PFSK-1 (cell line): Measurements from ENCODE around the gene CNOT10.

Experiments used
- FOXP2 ChIP-seq: optimal IDR thresholded peaks from 2 replicates; pipeline ENCODE3; 2011; ENCODE audit warnings: borderline replicate concordance, control low read depth, inconsistent platforms; ENCODE audit not compliant: insufficient read depth; ENCODE audit errors: extremely low read length, extremely low read depth
- POLR2AphosphoS5 ChIP-seq: IDR thresholded peaks from 2 replicates; pipeline ENCODE4 v1.6.1; 2012; ENCODE audit warnings: low read depth, mild to moderate bottlenecking, control low read depth, low read length, moderate library complexity
- SIN3A ChIP-seq: IDR thresholded peaks from 2 replicates; pipeline ENCODE4 v1.6.1; 2012; ENCODE audit warnings: mild to moderate bottlenecking, low read length, moderate library complexity, borderline replicate concordance; ENCODE audit not compliant: insufficient read depth
- TAF1 ChIP-seq: IDR thresholded peaks from 2 replicates; pipeline ENCODE4 v1.6.1; 2012; ENCODE audit warnings: low read length, control low read depth, borderline replicate concordance; ENCODE audit not compliant: insufficient read depth
- TF ChIP-seq, protein P1 (sequence below), 2 experiments: IDR thresholded peaks; 2 replicates each; pipeline versions ENCODE4 v1.6.1 to v1.8.0; 2011 to 2012; ENCODE audit warnings: low read depth in 2 of 2, low read length in 2 of 2, control low read depth in 1 of 2, inconsistent platforms in 1 of 2, mild to moderate bottlenecking in 1 of 2, moderate library complexity in 1 of 2; ENCODE audit not compliant: insufficient read depth in 1 of 2

DNA sequence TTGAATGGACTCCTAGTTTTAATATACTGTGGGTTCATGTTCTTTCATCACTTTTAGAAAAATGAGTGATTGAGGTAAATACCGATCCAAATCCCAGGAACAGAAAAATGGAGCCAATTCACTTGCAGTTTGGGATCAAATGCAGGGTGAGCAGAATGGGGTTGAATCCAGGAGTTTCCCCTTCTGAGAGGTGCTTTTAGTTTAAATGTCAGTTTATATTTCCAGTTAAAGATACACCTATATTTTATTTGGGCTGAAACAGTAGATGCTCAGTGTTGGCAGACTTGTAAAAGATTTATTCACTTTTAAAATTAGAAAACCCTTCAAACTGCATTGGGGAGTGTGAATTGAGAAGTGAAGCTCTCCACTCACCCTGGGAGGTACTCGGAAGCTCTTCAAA lies 135.4 kb downstream of the CNOT10 start:
- TF ChIP-seq POLR2AphosphoS5 (no peak), FOXP2 (no peak), SIN3A (no peak), TAF1 (no peak)
- TF ChIP-seq, protein P1, sequence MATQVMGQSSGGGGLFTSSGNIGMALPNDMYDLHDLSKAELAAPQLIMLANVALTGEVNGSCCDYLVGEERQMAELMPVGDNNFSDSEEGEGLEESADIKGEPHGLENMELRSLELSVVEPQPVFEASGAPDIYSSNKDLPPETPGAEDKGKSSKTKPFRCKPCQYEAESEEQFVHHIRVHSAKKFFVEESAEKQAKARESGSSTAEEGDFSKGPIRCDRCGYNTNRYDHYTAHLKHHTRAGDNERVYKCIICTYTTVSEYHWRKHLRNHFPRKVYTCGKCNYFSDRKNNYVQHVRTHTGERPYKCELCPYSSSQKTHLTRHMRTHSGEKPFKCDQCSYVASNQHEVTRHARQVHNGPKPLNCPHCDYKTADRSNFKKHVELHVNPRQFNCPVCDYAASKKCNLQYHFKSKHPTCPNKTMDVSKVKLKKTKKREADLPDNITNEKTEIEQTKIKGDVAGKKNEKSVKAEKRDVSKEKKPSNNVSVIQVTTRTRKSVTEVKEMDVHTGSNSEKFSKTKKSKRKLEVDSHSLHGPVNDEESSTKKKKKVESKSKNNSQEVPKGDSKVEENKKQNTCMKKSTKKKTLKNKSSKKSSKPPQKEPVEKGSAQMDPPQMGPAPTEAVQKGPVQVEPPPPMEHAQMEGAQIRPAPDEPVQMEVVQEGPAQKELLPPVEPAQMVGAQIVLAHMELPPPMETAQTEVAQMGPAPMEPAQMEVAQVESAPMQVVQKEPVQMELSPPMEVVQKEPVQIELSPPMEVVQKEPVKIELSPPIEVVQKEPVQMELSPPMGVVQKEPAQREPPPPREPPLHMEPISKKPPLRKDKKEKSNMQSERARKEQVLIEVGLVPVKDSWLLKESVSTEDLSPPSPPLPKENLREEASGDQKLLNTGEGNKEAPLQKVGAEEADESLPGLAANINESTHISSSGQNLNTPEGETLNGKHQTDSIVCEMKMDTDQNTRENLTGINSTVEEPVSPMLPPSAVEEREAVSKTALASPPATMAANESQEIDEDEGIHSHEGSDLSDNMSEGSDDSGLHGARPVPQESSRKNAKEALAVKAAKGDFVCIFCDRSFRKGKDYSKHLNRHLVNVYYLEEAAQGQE (IDR thresholded peaks at IDR 0.05; ENCODE audit: insufficient read depth in 1 of 2, low read depth in 2 of 2, low read length in 2 of 2): no peak
